CD4-positive, alpha-beta T cell treated with Interleukin-21 for 1 hour (primary cell): ENCODE results near the gene SFSWAP.

ENCODE experiments used
- DNase-seq: peaks from one replicate; pipeline ENCODE4 v3.0.0-alpha.2; 2020

The SFSWAP gene

DNA sequence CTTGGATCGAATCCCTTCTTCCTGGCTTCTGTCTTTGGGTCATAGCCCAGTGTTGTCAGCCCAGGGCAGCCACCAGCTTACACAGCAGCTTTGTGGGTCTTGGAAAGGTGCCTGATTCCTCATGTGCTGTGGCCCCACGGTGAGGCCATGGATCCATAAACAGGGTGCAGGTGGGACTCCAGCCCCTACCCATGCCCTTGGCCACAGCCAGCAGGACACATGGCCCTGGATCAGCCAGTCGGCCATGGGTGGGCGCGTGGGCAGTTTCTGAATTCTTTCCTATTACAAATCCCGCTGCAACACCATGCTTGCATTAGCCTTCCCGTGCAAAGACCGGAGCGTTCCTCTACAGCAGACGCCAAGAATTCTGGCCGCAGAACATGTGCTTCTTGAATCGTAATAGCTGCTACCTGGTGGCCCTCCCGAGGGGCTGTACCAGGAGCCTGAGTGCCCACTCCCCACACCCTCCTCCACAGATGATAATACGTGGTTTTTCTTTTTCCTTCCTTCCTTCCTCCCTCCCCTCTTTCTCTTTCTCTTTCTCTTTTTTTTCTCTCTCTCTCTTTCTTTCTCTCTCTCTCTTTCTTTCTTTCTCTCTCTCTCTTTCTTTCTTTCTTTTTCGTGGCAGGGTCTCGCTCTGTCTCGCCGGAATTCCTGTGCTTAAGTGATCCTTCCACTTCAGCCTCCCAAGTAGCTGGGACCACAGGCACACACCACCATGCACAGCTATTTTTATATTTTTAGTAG is 114.4 kb downstream of the SFSWAP start:
- no peak for DNase-seq

DNA sequence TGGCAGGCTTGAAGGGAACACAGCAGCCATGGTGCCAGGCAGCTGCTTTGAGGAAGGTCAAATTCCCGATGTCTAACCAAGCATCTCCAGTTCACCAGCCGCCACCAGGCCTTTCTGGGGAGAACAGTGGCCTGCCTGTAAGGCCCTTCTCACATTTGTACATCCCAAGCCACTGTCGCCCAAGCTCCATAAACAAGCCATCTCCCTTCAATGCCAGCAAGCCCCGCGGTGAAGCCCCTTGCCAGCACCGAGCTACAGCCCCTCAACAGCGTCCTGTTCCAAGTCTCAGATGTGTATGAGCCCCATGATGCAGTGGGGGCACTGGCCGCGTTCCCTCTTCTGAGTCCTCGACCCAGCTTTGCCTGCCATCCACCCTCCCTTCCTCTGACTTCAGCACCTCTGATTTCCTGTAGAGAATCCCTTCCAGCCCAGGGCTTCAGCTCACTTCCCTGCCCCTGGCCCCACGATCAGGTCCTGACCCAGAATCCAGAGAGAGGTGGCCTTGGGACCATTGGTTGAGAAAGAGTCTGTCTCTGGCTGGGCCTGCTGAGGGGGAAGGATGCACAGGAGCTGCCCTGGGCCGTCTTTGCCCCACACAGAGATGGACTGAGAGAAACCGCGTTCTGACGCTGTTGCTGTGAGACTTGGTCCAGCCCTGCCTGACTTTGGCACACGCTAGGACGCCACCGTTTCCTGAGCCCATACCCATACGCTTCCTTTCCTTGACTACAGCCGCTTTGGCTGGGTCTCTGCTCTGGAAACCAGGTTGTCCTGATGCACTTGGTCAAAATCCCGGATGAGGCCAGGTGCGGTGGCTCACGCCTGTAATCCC is 115.4 kb downstream of the SFSWAP start:
- no peak for DNase-seq

DNA sequence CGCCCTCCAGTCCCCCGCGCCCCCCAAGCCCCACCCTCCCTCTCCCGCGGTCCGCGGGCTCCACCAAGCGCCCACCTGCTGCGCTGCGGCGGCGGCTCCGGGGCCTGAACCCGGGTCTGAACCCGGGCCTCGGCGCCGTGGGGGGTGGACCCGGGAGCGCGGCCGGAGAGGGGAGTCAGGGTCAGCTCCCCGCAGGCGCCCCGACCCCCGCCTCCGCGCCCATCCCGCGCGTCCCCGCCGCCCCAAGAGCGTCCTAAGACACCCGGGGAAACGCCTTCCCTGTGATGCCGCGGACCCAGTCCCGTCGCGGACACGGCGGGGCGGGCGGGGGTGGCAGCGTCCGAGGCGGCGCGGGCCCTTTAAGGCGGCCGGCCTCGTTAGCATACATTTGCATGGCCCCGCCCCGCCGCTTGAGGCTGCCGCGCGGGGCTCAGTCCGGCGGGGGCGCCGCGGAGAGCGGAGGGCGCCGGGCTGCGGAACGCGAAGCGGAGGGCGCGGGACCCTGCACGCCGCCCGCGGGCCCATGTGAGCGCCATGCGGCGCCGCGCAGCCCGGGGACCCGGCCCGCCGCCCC is 117.2 kb downstream of the SFSWAP start, which contains the start of gene MMP17:
Gene MMP17 (plus strand): TSS at position 433 of the 574 bp plus-strand sequence. CDS start 102 bp downstream, at position 535.
- DNase-seq, result peak; percentile 15

DNA sequence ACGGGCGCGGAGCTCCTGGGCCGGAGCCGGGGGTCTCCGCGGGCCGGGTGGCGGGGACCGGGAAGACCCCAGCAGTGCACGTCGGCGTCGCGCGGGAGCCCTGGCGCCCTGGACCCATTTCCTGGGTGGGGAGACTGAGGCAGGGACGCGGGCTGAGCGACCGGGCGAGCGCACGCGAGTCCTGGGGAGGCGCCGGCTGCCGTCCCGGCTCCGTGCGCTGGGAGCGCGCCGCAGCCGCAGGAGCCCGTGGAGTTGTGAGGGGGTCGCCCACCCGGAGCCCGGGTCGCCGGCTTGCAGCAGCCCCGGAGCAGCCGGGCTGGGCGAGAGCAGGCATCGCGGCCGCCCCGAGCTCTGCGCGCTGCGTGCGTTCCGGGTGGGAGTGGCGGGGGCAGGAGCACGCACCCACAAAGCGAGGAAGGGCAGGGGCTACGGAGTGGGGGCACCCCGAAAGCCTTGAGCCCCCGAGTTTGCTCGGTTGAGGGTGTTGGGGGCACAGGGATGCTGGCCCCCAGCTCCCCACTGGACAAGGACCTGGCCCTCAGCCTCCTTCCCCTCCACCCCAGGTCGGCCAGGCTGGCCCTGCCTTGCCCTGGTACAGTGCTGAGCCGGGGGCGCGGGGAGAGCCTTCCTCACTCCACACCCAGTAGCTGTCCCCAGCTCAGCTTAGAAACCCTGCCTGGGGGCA is 117.9 kb downstream of the SFSWAP start:
- no peak for DNase-seq

DNA sequence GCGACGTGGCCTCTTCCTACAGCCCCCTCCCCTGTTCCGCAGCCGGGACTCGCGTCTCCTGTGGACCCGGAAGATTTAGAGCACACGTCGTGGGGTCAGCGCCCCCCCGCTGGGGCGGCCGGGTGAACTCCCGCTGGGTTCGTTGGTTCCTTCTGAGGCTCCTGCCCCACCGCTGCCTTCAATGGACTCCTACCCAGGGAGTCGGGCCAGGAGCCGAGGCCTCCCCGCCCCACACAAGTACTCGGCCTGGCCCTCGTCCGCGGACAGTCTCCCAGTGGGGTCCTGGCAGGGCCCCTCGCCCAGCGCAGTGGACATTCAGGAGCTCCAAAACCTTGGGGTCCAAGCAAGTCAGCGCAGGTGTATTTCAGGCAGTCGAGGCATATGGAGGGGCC is 118.5 kb downstream of the SFSWAP start:
- DNase-seq, result no peak

DNA sequence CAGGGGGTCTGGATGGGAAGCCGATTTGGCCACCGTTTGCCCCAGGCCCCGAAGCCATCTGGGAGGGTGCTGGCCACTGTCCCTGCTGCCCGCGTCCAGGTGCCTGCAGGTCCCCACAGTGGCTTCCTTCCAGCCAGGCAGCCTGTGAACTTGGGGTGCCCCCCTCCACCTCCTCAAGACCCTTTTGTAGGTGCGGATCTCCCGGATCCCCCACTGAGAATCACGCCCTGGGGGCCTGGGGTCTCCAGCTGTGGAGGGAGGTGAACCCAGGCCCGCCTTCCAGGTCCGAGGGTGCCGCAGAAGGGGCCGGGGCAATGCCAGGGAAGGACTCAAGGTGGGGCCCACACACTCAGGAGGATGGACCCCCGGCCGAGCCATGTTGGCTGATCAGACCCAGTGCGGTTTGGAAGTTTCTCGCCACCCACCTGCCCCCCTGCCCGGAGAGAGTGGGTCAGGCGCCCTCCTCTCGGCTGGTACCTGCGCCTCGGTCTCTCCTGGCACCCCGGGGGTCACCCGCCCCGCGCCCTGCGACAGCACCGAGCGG is 119.0 kb downstream of the SFSWAP start:
- DNase-seq, result no peak

DNA sequence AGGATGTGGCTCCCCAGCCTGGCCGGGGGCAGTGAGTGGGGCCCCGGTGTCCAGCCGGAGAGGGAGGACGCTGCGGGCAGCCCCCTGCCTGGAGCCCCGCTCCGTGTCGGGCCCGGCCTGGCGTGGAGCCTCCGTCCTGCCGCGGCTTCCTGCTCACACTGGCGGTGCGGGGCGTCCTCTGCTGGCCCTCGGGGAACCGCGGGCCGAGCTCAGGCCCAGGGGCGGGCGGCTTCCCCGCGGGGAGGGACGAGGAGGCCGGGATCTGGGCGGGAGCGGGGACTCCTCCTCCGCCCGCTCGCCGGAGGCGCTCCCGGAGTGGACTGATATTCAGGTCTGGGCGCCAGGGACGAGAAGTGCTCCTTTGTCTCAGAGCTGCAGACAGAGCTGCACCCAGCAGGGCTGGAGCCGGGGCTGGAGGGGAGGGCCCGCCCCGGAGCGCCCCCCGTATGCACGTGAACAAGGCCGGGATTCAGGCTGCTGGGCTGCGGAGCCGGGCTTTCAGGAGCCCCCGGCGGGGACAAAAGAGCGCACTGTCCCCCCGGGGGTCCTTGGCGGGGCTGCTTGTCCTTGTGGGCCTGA is 119.5 kb downstream of the SFSWAP start:
- DNase-seq, result peak; percentile 26

DNA sequence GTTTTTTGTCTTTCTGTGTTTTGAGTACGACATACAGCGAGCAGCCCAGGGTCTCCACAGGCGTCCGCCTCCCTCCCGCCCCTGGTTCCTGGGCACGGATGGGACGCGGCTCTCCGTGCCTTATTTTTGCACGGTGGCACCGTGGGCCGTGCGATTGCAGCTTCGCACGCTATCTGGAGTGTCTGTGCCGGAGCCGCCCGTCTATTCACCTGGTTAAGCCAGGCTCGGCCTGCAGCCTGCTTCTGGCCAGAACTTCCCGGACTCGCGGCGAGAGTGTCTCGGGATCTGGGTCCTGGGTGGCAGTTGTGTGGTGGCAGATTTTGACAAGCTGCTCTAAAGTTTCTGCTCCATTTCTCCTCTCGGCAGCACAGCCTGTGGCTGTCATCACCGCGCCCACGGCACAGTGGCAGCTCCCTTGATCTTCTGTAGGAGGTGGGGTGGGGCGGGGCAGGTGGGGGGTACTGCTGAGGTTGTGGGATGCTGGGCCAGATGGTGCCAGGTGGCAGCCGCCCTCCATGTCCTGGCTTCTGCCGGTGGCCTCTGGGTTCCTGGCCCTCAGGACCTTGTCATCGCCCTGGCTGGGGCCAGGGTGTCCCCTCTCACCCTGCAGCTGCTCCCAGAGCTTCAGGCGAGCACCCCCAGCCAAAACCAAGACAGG is 120.2 kb downstream of the SFSWAP start:
- no peak for DNase-seq

DNA sequence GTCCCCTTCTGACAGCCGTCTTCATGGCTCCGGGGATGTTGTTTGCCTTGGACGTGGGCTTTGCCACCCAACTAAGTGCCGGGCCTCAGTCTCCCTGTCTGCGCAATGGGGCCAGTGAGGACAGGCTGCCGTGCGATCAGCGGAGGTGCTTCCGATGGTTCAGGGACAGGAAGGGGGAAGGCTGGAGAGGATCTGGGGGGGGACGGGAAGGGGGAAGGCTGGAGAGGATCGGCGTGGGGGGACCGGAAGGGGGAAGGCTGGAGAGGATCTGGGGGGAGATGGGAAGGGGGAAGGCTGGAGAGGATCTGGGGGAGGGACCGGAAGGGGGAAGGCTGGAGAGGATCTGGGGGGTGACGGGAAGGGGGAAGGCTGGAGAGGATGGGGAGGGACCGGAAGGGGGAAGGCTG is 120.7 kb downstream of the SFSWAP start:
- no peak for DNase-seq

DNA sequence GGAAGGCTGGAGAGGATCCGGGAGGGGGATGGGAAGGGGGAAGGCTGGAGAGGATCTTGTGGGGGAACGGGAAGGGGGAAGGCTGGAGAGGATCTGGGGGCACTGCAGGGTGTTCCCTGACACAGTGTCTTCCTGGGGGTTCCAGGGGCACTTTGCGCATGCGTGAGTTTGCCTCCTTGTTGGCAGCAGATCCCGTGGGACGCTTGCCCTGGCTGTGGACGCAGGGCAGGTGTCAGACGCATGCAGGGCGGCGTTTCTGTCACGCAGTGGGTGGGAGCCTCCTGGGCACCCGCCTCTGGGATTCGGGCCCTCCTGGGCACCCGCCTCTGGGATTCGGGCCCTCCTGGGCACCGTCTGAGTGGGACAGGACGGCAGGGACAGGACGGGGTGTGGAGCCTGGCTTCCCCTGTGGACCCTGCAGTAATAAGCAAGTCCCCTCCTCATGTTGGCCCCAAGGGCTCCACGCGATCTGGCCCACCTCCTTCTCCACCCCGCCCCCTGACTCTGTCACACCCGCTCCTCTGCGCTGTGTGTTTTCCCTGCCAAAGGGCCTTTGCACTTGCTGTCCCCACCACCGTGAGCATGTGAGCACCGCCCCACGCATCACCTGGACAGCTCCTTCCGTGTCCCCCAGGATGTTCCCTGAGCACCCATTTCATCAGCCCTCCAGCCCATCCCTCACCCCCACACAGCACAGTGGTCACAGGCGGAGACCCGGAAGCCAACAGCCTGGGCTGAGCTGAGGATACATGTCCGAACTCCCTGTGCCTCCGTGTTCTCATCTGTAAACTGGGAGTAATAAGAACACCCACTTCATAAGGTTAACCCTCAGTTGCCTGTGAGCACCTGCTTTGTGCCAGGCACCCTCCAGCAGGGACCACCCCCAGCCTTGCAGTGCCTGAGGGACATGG is 121.7 kb downstream of the SFSWAP start:
- no peak for DNase-seq

DNA sequence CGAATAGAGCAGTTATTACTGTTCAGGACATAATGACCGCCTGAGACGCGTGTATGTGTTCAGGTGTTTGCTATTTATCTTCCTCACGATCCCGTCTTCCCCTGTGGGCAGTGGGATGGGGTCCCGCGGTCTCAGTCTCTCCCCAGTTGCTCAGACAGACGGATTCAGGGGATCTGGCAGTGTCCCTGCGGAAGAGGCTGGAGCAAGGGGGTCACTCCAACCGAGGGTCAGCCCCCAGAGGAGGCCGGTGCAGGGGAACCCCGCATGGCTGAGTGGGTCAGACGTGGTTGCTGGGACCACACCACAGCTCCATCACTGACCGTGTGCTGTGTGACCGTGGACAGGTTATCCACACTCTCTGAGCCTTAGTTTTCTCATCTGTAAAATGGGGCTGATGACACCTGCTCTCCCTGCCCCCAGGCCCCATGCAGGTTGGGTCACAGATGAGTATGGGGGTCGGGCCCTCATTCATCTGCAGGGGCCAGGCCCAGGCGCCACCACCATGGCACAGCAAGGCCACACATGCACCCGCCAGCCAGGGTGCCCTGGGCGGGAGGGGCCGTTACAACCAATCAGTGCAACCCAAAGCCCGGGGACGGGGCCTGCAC is 122.5 kb downstream of the SFSWAP start:
- DNase-seq, result no peak

DNA sequence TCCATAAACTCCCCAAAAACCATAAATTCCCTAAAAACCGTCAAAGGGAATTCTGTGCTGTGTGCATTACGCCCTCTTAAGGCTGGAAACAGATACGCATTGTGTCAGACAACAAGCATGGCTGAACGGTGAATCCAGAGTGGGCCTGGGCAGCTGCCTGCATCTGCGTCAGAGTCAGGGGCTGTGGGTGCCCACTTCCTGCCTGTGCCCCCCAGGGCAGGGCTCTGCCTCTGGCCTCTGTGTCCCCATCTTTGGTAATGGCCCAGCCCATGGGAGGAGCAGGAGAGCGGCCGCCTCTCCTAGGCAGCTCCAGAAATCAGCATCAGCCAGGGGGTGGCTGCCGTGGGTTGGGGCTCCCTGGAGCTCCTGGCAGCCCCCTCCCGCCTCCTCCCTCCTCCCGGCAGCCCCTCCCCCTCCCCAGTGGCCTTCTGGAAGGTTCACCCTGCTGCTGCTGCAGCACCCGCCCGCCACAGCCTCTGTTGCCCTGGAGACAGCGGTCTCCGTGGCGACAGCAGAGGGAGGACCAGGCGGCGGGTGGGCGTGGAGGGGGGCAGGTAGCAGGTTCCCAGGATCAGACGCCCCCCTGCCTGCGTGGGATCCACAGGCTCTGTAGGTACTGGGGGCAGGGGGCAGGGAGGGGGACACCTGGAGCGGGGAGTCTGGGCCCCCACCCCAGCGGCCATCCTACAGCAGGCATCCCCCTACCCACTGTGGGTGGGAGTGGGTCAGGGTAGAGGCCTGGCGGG is 123.2 kb downstream of the SFSWAP start:
- no peak for DNase-seq

DNA sequence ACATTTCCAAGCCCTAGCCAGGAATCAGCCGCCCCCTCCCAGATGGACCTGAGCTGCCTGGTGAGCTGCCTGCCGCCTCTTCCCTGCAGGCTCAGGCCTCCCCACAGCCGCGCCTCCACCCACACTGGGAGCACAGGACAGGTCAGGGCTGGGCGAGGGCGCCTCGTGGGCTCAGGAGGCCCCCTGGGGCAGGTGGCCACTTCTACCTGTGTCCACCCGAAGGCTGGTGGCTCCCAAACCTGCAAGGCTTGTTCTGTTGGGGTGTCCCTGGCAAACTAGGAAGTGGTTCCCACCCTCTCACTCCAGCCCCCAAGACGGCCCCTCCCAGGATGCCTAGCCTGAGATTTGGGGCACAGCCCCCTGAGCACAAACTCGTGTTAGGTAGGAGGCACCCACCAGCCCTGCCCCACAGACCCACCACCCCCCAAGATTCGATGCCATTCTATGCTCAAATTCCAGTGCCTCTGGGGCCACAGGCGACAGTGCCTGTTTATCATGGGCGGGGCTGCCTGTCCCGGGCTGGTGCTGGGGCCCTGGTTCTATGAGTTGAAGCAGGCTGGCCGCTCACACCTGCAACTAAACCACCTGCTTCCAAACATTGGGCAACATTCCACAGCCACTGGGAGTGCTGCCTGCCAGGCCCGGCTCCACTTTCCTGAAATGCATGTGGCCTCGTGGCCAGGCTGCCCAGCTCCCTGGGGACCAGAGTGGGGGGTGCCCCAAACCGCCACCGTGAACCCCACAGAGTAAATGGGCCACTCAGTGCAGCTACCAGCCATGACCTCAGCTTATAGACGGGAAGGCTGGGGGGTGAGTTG is 124.1 kb downstream of the SFSWAP start:
- DNase-seq, result no peak

DNA sequence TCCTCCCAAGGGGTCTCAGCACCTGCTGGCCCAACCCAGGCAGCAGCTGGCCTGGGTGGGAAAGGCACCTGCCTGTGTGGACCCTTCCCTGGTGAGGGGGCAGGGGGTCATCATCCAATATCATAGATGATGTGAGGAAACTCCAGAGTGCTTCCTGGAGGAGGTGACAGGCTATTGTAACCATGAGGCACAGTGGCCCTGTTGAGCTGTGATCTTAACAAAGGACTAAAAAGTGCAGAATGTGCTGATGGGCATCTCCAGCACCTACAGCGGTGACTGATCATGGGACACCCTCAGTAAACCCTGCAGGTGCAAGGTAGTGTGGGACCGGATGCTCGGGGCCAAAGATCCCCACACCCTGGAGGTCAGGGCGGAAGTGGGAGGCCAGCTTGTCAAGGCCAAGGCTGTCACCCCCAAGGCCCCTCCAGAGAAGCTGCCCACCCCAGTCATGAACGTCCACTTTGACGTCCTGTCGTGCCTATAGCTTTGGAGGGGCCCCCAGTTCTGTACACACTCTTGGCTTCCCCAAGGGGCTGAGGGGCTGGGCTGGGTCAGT is 124.8 kb downstream of the SFSWAP start:
- no peak for DNase-seq

DNA sequence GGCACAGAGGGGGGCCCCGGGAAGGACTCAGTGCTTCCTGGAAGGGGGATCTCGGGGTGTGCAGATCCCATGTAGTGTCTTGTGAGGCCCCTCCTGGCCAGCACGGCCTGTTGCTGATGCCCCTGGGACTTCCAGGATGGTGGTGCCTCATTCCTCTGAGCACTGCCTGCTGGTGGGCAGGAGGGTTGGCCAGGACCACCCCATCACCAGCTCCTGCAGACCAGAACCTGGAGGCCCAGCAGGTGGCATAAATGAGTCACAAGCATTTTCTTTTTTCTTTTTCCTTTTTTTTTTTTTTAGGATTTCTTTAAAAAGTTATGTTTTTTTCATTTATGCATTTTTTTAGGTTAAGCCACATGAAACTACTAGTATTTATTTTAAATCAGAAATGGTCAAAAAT is 125.3 kb downstream of the SFSWAP start:
- no peak for DNase-seq

DNA sequence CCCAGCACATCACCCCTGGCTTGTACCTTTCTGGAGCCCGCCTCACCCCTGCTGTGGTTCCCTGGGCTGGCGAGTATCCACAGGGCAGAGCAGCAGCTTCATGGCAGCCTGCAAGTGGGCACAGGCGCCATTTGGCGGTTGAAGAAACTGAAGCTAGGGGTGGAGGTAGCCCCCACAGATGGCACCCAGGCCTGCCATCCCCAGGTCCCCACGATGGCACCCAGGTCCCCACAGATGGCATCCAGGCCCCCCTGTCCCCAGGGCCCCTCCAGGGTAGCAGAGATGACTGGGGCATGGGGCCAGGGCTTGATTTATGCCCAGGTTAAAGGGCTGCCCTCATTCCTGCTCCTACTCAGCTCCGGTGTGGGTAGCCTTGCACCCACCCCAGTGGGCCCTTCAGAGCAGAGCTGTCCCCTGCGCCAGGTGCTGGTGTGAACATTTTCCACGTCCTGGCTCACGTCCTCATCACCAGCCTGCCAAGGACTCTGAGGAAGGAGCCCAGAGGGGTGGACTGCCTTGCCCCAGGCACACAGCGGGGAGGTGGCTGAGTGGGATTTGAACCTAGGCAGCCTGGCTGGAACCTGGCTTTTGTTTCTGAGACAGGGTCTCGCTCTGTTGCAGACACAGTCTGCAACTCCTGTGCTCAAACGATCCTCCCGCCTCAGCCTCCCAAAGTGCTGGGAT is 126.0 kb downstream of the SFSWAP start:
- DNase-seq, result no peak

DNA sequence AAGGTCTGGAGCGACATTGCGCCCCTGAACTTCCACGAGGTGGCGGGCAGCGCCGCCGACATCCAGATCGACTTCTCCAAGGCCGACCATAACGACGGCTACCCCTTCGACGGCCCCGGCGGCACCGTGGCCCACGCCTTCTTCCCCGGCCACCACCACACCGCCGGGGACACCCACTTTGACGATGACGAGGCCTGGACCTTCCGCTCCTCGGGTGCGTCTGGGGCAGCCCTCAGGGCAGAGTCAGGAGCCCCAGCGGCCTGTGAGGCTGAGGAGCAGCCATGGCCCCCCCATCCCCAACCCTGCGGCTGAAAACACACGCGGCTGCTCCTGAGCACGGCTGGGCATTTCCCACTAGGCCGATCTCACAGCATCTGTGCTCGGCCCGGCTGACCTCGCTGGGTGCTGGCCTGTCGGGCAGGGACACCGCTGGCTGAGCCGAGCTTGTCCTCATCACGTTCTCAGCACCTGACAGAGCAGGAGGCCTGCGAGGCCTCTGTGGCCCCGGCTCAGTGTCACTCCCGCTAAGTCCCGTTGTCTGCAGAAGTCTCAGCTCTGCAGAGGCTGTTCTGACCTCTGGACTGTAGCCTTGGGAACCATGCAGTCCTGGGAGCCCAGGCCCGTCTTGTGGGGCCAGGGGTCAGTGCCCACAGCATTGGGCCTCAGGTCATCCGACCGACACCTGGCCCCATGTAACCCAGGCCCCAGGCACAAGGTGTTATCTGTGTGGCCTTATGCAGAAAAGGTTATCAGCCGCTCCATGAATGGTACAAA is 129.9 kb downstream of the SFSWAP start:
- DNase-seq, result no peak
